Pons (tissue), 1 donor: Measurements from ENCODE around the gene TMEM266.

ENCODE experiments used
- DNase-seq: peaks from one replicate; pipeline ENCODE4 v3.0.0-alpha.2; 2016; ENCODE audit warnings: low spot score

TMEM266 gene

DNA sequence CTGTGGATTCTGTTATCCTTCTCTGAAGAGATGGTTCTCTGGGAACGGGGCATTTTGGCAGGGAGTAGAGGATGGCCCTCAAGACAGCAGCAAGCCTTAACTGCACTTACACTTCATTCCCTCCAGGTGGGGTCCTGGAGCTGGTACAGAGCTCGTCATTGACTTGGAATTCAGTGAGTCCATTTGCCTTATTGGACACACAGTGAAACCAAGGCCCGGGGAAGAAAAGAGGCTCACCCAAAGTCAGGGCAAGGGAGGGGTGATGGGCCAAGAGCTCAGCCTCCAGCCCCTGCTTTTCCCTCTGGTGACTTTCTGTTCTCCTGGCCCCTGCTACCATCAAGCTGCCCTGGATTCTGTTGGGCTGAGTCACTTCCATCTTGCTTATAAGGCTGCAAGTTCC lies 125.9 kb downstream of the TMEM266 start:
- DNase-seq, result no peak

DNA sequence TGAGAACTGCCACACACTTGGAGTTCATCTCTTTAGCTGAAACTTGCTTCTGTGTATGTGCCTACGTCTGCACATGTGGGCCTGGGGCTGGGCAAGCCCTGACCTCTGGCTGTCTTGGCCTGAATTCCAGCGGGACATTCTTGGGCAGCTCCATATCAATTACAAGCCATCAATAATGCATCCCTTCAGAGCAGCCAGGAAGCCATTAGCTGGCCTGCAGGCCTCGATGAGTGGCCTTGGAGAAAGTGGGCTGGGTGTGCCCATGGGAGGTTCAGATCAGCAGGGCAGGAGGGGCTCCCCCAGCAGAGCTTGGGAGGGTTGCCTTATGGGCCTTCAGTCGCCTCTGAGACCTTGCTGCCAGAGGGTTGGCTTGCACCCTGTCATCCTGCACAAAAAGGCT lies 127.4 kb downstream of the TMEM266 start:
- no peak for DNase-seq

DNA sequence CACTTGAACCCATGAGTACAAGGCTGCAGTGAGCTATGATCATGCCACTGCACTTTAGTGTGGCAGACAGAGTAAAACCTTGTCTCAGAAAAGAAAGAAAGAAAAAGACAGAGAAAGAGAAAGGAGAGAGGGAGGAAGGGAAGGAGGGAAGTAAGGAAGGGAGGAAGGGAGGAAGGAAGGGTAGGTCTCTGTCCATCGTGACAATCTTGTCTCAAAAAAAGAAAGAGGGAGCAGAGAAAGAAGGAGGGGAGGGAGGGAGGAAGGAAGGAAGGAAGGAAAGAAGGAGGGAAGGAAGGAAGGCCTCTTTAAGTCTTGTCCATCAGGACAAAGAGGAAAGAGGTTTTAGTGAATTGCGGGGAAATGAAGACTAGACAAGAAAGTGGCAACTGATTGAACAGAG lies 129.3 kb downstream of the TMEM266 start:
- DNase-seq, result no peak

GRCh38 chr15:76190070-76190564 lies 130.3 kb downstream of the TMEM266 start:
- DNase-seq, result no peak

DNA sequence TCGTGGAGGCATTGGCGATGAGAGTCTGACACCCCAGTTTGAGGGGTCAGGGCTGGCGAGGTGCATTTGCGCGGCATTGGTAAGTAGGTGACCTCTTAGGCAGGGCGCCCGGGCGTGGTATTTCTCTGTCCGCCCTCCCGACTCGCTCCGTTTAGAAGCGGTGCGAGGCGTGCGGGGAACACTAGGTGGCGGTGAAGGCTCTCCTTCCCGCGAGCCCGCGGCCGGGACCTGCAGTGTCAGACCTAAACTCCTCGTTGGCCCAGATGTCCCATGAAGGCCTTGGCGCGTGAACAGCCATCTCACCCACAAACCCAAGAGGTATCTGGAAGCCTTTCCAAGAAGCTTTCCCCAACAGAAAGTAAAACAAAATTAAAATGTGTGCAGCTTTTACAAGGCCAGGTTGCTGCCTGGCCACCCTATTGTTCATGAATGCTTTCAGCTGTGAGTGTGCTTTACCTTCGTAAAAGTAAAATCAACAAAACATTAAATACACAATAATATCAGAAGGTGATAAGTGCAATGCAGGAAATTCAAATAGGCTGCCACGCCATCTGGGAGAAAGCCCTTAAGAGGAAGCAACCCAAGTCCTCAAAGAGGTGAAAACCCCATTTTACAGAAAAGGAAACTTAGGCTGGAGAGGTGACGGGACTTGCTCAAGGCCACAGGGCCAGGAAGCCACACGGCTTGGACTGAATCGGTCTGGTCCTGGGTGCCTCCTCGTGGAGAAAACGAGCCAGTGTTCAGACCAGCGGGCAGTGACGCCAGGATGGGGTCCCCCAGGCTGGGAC lies 131.2 kb downstream of the TMEM266 start:
- DNase-seq, result peak; percentile 73

DNA sequence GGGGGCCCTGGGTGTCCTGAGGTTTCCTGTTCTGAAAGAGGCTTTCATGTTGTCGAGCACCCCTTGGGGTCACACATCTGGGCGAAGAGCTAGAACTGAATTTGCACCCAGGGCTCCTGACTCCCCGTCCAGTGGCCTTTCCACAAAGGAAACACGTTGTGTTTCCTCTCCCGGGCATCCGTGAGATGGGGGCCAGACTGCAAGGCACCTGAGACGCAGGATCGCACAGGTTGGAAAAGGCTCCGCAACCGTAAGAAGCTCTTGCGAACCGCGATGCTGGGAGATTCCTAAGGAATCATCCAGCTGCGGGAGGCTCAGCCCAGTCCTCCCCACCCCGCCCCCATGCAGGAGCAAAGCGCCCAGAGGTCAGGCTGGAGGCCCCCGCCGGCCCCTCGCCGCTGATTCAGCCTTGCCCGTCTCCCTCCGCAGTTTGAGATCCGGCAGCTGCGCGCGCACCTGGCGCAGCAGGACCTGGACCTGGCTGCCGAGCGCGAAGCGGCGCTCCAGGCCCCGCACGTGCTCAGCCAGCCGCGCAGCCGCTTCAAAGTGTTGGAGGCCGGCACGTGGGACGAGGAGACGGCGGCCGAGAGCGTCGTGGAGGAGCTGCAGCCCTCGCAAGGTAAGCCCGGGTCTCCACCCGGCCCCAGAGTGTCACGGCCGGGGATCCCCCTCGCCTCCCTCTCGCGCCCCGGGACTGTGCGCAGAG lies 131.9 kb downstream of the TMEM266 start:
- DNase-seq, result no peak

DNA sequence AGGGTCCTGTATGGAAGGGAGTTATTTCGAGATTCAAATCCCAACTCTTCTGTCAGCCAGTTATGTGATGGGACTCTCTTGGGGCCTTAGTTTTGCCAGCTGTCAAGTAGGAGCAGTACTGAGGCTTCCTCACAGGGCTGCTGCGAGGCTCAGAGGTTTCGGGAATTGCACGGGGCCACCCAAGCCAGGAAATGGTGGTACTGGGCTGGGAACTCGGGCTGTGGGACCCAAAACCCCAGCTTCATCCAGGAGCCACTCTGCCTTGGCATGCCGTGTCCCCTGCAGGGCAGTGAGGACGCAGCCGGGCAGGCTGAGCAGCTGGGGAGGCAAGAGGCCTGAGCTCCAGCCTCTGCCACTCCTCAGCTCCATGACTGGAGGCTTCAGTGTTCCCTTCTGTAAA lies 132.9 kb downstream of the TMEM266 start:
- DNase-seq, result no peak

- DNase-seq, result no peak
Measured at GRCh38 chr15:76193934-76194333, 134.1 kb downstream of the TMEM266 start.

DNA sequence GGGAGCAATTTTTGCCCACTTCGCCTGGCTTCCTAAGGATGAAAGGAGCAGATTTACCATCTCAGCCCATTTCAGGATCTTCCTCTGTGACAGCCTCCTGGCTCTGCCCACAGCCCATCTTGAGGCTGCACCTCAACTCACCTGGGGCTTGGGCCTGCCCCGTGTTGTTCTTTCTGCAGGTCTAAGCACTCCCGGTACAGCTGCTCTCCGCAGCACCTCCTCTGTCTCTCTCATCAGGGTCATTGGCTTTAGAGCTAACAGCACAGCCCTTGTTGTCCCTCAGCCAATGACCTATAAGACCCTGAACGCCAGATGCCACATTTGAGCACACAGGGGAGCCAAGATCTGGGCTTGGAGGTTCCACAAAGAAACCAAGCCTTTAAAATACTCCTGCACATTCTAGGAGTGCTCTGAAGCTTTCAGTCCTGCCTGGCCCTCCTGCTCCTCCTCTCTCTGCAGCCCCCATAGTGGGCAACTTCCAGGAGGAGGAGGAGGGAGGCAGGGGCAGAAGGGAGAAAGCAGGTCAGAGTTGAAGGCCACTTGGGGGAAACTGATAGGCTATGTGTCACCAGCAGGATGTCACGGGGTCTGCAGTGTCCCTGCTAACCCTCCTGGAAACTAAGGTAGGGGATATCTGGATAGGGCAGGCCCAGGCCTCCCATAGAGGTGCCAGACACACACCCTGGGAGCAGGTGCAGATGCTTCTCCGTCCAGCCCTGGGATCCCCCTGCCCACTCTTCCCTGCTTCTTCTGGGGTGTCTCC lies 135.9 kb downstream of the TMEM266 start:
- no peak for DNase-seq

DNA sequence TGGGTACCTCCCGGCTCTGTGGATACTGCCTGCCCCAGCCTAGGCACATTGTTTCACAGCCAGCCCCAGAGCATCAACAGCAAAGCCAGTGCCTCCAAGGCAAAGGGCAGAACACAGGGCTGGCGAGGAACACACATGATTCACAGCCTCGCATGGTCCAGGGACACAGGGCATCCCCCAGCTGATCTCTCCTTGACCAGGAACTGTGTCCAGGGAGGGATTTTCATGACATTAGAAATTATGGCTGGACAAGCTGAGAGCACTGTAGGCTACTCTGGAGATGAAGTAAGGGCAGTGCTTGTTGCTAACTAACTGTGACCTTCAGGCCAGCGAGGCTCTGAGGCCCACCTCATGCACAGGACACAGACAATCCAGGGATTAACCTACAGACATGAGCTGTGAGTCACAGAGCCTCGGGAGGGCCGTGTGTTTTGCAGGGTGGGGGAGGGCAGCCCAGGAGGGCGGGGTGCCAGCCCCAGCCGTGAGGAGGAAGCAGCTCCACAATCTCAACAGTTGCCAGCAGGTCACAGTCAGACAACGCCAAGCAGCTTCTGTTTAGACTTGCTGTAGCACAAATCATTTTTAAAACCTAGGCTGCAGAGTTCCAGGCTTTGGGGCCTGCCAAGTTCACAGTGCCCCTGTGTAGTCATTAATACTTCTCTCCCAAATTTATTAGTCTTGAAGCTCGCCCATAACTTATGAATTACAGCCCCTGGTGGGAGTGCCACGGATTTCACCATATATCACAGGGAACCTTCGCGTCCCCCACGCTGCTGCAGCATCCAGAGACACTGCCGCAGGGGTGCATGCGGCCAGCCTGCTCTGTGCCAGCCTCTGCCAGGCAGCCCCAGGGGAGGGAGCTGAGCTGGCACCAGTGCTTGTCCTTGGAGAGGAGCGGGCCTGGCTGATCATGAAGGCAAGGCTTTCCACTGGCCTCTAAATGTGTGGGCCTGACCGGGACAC lies 136.8 kb downstream of the TMEM266 start:
- peak; percentile 85 for DNase-seq

GRCh38 chr15:76197703-76198455 lies 138.1 kb downstream of the TMEM266 start:
- DNase-seq, result no peak

GRCh38 chr15:76198456-76199105 lies 138.8 kb downstream of the TMEM266 start:
- no peak for DNase-seq

GRCh38 chr15:76199106-76200082 lies 139.6 kb downstream of the TMEM266 start:
- DNase-seq, result no peak

GRCh38 chr15:76200083-76200465 lies 140.3 kb downstream of the TMEM266 start:
- DNase-seq, result no peak

GRCh38 chr15:76200641-76201105 lies 140.9 kb downstream of the TMEM266 start:
- DNase-seq, result no peak

- no peak for DNase-seq
Measured at GRCh38 chr15:76201536-76202255, 141.9 kb downstream of the TMEM266 start.

GRCh38 chr15:76203346-76204108 lies 143.7 kb downstream of the TMEM266 start:
- no peak for DNase-seq
